NB4 (cell line): Measurements from ENCODE around the gene CUTA.

ENCODE experiments used
- POLR2A ChIP-seq: IDR thresholded peaks from 2 replicates; pipeline ENCODE4 v1.6.1; 2011; ENCODE audit warnings: mild to moderate bottlenecking; ENCODE audit not compliant: insufficient read length; ENCODE audit errors: extremely low read depth
- TF ChIP-seq, protein P1 (sequence below): IDR thresholded peaks from one replicate; pipeline ENCODE4 v1.5.1; 2012; ENCODE audit warnings: low read depth, low read length

GRCh38 chr6:33429750-33430052 is 11.8 kb upstream of the CUTA start:
- TF ChIP-seq, protein P1, sequence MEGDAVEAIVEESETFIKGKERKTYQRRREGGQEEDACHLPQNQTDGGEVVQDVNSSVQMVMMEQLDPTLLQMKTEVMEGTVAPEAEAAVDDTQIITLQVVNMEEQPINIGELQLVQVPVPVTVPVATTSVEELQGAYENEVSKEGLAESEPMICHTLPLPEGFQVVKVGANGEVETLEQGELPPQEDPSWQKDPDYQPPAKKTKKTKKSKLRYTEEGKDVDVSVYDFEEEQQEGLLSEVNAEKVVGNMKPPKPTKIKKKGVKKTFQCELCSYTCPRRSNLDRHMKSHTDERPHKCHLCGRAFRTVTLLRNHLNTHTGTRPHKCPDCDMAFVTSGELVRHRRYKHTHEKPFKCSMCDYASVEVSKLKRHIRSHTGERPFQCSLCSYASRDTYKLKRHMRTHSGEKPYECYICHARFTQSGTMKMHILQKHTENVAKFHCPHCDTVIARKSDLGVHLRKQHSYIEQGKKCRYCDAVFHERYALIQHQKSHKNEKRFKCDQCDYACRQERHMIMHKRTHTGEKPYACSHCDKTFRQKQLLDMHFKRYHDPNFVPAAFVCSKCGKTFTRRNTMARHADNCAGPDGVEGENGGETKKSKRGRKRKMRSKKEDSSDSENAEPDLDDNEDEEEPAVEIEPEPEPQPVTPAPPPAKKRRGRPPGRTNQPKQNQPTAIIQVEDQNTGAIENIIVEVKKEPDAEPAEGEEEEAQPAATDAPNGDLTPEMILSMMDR, result no peak
- no peak for TF ChIP-seq POLR2A
